PC-9 (cell line): Measurements from ENCODE around the gene DVL2. TPM values are rescaled to one million over a fixed set of nuclear protein-coding genes. Genes with fewer than 3 reads are reported as not detected.

Experiments used
- BruUV-seq: library from RNA; stranded (reverse); fragments of 400-500 nt; replicated peaks from 2 replicates; lab custom pipeline; 2021; lab: Mats Ljungman, UMichigan
- CTCF ChIA-PET: fragments of 300-600 bp; sonication (Branson Sonifier 250); formaldehyde crosslinking; loops from one replicate; lab custom pipeline; 2022; ENCODE audit warnings: antibody characterized with exemption; lab: Charles Lee
- POLR2A ChIA-PET: fragments of 300-600 bp; sonication (Branson Sonifier 250); formaldehyde crosslinking; loops from one replicate; lab custom pipeline; 2022; ENCODE audit warnings: antibody characterized with exemption; ENCODE audit not compliant: unreplicated experiment; lab: Charles Lee
- DNase-seq, 2 experiments: peaks; one replicate each; pipeline versions ENCODE4 v3.0.0 to v3.0.0-alpha.2; 2015 to 2022; ENCODE audit warnings: mixed read lengths in 1 of 2
- H2AFZ ChIP-seq: fragments of 200-600 bp; sonication (generic); 2 replicates; pipeline ENCODE4 v1.8.1; 2017; ENCODE audit warnings: antibody characterized with exemption
- H3F3A ChIP-seq: fragments of 200-600 bp; sonication (generic); 2 replicates; pipeline ENCODE4 v1.8.1; 2017; ENCODE audit warnings: antibody characterized with exemption, mild to moderate bottlenecking, low read depth; ENCODE audit not compliant: insufficient read depth
- H3K27ac ChIP-seq: fragments of 200-600 bp; sonication (generic); 2 replicates; pipeline ENCODE4 v1.6.1; 2016; ENCODE audit warnings: mixed run types
- H3K27me3 ChIP-seq: fragments of 200-600 bp; sonication (generic); 2 replicates; pipeline ENCODE4 v1.6.1; 2016; ENCODE audit warnings: low read depth, mixed run types; ENCODE audit not compliant: insufficient read depth
- H3K36me3 ChIP-seq: fragments of 200-600 bp; sonication (generic); 2 replicates; pipeline ENCODE4 v1.6.1; 2016; ENCODE audit warnings: low read depth, mixed run types
- H3K4me1 ChIP-seq: fragments of 200-600 bp; sonication (generic); replicated peaks from 2 replicates; pipeline ENCODE4 v1.6.1; 2016; ENCODE audit warnings: mixed run types; ENCODE audit not compliant: insufficient read depth
- H3K4me2 ChIP-seq: fragments of 200-600 bp; sonication (generic); 2 replicates; pipeline ENCODE4 v1.6.1; 2017; ENCODE audit warnings: mixed run types
- H3K4me3 ChIP-seq: fragments of 200-600 bp; sonication (generic); 2 replicates; pipeline ENCODE4 v1.6.1; 2016; ENCODE audit warnings: mixed run types
- H3K79me2 ChIP-seq: fragments of 200-600 bp; sonication (generic); 2 replicates; pipeline ENCODE4 v1.6.1; 2017; ENCODE audit warnings: low read depth, mixed run types
- H3K9me2 ChIP-seq: fragments of 200-600 bp; sonication (generic); 2 replicates; pipeline ENCODE4 v1.8.1; 2017; ENCODE audit warnings: mild to moderate bottlenecking; ENCODE audit not compliant: insufficient read depth
- H3K9me3 ChIP-seq: fragments of 200-600 bp; sonication (generic); 2 replicates; pipeline ENCODE4 v1.8.1; 2016; ENCODE audit warnings: low read depth; ENCODE audit not compliant: insufficient read depth
- H4K20me1 ChIP-seq: fragments of 200-600 bp; sonication (generic); 2 replicates; pipeline ENCODE4 v1.8.1; 2017; ENCODE audit not compliant: insufficient read depth
- EZH2 ChIP-seq: fragments of 200-600 bp; sonication (generic); IDR thresholded peaks from 2 replicates; pipeline ENCODE4 v1.8.0; 2017; ENCODE audit warnings: antibody characterized with exemption, low read depth
- intact Hi-C: fragments of 100-400 bp; cut with micrococcal nuclease; formaldehyde crosslinking; loops from one replicate; pipeline ENCODE4 v1.10.0; 2022; ENCODE audit not compliant: unreplicated experiment
- total RNA-seq: library from RNA; stranded (reverse); gene quantifications from 2 replicates; pipeline ENCODE4 v1.2.3, GENCODE V29; 2021
- TF ChIP-seq, protein P1 (sequence below): fragments of 200-600 bp; sonication (generic); conservative IDR thresholded peaks from 2 replicates; pipeline ENCODE4 v1.6.1; 2017; ENCODE audit warnings: mixed run types, antibody characterized with exemption, mild to moderate bottlenecking, moderate library complexity

Gene DVL2
- total RNA-seq, 1 experiment from 2014 or later, result 86.8 TPM

DNA sequence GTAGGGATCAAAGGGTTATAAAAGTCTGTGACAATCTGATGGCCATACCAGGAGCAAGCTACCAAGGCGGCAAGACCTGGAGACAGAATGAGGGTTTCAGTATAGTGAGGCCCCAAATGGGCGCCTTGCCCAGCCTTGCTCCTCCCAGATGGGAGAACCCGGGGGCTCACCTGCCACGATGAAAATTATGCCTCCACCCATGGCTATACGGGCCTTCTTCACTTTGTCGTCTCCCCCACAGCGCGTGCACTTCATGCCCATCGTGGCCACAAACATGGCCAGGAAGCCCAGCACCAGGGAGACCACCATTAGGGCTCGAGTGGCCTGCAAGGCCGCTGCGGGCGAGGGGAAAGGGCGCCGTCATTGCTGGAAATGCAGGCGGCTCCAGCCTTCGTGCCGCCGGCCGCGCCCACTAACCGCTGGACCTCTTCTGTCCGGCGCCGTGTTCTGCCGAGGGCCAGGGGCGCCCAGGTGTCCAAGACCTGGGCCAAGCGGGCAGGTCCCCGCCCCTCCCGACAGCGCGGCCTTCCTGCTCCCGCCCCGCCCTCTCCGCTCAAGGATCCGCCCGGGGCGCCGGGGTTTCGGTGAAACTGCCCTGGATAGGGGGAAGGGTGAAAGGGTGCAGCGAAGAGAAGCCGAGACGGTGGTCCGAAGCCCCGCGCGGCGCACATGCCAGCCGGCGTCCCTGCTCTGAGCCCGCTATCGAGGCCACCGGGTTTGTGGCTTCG, 26.5 kb upstream of the DVL2 start:
- DNase-seq, result peak; percentile 74 to 91
- H3F3A ChIP-seq, result peaks cover 81% of the 10 kb centered on the region
- ChIA-PET POLR2A (interaction anchor here (0.6 kb wide), 1 partner anchor 185 kb away, joined by 3 read pairs; no protein-coding TSS in a partner anchor), CTCF (interaction anchor here (0.7 kb wide), 2 partner anchors 19 to 249 kb away, joined by 3 to 13 read pairs; no protein-coding TSS in a partner anchor)
- no peak overlapping the region for H2AFZ ChIP-seq
- peaks cover 33% of the 10 kb centered on the region for H3K36me3 ChIP-seq
- TF ChIP-seq, protein P1, sequence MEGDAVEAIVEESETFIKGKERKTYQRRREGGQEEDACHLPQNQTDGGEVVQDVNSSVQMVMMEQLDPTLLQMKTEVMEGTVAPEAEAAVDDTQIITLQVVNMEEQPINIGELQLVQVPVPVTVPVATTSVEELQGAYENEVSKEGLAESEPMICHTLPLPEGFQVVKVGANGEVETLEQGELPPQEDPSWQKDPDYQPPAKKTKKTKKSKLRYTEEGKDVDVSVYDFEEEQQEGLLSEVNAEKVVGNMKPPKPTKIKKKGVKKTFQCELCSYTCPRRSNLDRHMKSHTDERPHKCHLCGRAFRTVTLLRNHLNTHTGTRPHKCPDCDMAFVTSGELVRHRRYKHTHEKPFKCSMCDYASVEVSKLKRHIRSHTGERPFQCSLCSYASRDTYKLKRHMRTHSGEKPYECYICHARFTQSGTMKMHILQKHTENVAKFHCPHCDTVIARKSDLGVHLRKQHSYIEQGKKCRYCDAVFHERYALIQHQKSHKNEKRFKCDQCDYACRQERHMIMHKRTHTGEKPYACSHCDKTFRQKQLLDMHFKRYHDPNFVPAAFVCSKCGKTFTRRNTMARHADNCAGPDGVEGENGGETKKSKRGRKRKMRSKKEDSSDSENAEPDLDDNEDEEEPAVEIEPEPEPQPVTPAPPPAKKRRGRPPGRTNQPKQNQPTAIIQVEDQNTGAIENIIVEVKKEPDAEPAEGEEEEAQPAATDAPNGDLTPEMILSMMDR, result no peak
- no peak for TF ChIP-seq EZH2
- peak overlapping the region; percentile 97 for H3K4me3 ChIP-seq
- peak overlapping the region; percentile 98 for H3K4me2 ChIP-seq
- H3K4me1 ChIP-seq, result peaks cover 36% of the 10 kb centered on the region
- H3K9me3 ChIP-seq, result no peaks in the 10 kb centered on the region
- peaks cover 66% of the 10 kb centered on the region for H3K79me2 ChIP-seq
- intact Hi-C loops, result loop anchor here (1.0 to 5.0 kb wide), 6 partner anchors 46 to 581 kb away; partner anchors contain the start of genes EIF5A, POLR2A, SLC35G6 and TMEM256
- H3K9me2 ChIP-seq, result no peaks in the 10 kb centered on the region
- peaks cover 25% of the 10 kb centered on the region for H4K20me1 ChIP-seq
- peak overlapping the region; percentile 100 for H3K27ac ChIP-seq
- BruUV-seq, result no TSS peak
- no peaks in the 10 kb centered on the region for H3K27me3 ChIP-seq

DNA sequence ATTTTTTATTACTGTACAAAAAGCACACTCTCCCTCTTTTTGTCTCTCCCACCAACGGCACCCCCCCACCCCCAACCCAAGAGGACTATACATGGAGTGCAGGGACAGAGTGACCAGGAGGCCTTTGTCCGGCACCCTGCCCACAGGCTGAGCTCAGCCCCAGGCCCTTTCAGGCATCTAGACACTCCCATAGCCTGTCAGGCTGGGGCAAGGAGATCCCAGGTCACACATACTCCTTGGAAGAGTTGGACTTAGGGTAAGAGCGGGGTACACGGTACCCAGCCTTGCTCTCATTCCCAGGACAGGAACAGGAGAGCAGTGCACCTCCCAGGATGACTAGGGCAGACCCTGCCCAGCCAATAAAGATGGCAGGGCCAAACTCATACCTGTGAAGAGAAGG, 25.8 kb upstream of the DVL2 start:
- Histone ChIP-seq H3K27me3 (no peaks in the 10 kb centered on the region), H3K9me3 (no peaks in the 10 kb centered on the region), H3F3A (peaks cover 83% of the 10 kb centered on the region), H3K9me2 (no peaks in the 10 kb centered on the region), H3K4me1 (peaks cover 35% of the 10 kb centered on the region), H3K4me3 (peak overlapping the region; percentile 97), H3K27ac (peak overlapping the region; percentile 100), H3K79me2 (peaks cover 66% of the 10 kb centered on the region), H2AFZ (no peak overlapping the region), H3K4me2 (peak overlapping the region; percentile 98), H4K20me1 (peaks cover 25% of the 10 kb centered on the region), H3K36me3 (peaks cover 33% of the 10 kb centered on the region)
- POLR2A ChIA-PET, result interaction anchor here (0.6 kb wide), 1 partner anchor 19 kb away, joined by 4 read pairs; no protein-coding TSS in a partner anchor
- DNase-seq, result no peak
- BruUV-seq, result no TSS peak
- no peak for TF ChIP-seq EZH2
- TF ChIP-seq, protein P1, result no peak
- intact Hi-C loops, result loop anchor here (5.0 kb wide), 5 partner anchors 47 to 582 kb away; partner anchors contain the start of genes EIF5A, POLR2A, SLC35G6 and TMEM256
- CTCF ChIA-PET, result interaction anchor here (0.7 kb wide), 1 partner anchor 248 kb away, joined by 13 read pairs; no protein-coding TSS in a partner anchor

DNA sequence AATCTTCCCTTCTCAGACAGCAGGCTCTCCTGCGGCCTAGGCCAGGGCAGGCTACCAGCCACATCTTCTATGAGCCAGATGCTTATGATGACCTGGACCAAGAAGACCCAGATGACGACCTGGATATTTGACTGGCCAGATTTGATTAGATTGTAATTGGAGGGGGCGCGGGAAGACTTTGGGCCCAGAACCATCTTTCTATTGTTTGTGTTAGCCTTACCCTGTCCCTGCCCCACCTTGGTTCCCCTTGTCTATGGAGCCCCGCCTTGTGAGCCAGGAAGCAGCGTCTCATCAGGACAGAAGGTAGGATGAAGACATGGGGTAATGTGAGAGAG, 25.2 kb upstream of the DVL2 start:
- H3K9me2 ChIP-seq, result no peaks in the 10 kb centered on the region
- no TSS peak for BruUV-seq
- no peaks in the 10 kb centered on the region for H3K9me3 ChIP-seq
- peak overlapping the region; percentile 98 for H3K4me2 ChIP-seq
- peak overlapping the region; percentile 100 for H3K27ac ChIP-seq
- peaks cover 25% of the 10 kb centered on the region for H4K20me1 ChIP-seq
- no peak overlapping the region for H2AFZ ChIP-seq
- ChIA-PET CTCF (no interaction called here), POLR2A (interaction anchor here (0.6 to 1.0 kb wide), 2 partner anchors 15 to 18 kb away, joined by 4 to 7 read pairs; no protein-coding TSS in a partner anchor)
- H3K36me3 ChIP-seq, result peaks cover 39% of the 10 kb centered on the region
- peaks cover 87% of the 10 kb centered on the region for H3F3A ChIP-seq
- peaks cover 31% of the 10 kb centered on the region for H3K4me1 ChIP-seq
- intact Hi-C loops, result no loop called here
- no peaks in the 10 kb centered on the region for H3K27me3 ChIP-seq
- H3K4me3 ChIP-seq, result peak overlapping the region; percentile 37; the same call in 1 of the 2 replicates
- no peak for TF ChIP-seq EZH2
- TF ChIP-seq, protein P1, result no peak
- H3K79me2 ChIP-seq, result peaks cover 71% of the 10 kb centered on the region
- no peak for DNase-seq
